Ovary (tissue), 10 donors: ENCODE data around the gene ABRAXAS1. TPM values are rescaled to one million over a fixed set of nuclear protein-coding genes. Genes with fewer than 3 reads are reported as not detected.

Experiments used
- DNase-seq, 5 donors: peaks; one replicate each; pipeline ENCODE4 v3.0.0-alpha.2; 2019 to 2020
- H3K27ac ChIP-seq, 2 donors: fragments of 200-600 bp; one replicate each; pipeline versions ENCODE4 v1.5.1 to v1.8.0; 2019 to 2022
- H3K27me3 ChIP-seq: fragments of 200-600 bp; one replicate; pipeline ENCODE4 v1.8.0; 2022
- H3K36me3 ChIP-seq: fragments of 200-600 bp; sonication (generic); one replicate; pipeline ENCODE4 v1.5.1; 2019
- H3K4me1 ChIP-seq: one replicate; pipeline ENCODE4 v1.8.1; 2013; ENCODE audit warnings: mild to moderate bottlenecking, moderate library complexity; ENCODE audit not compliant: insufficient read depth
- H3K4me3 ChIP-seq: fragments of 200-600 bp; sonication (generic); one replicate; pipeline ENCODE4 v1.5.1; 2017
- H3K9me3 ChIP-seq, 2 donors: fragments of 200-600 bp in 1 of 2; sonication (generic) in 1 of 2; one replicate each; pipeline versions ENCODE4 v1.5.1 to v1.8.1; 2013 to 2019; ENCODE audit warnings: mild to moderate bottlenecking in 1 of 2, moderate library complexity in 1 of 2
- EP300 ChIP-seq: sonication (generic); formaldehyde crosslinking; IDR thresholded peaks from one replicate; pipeline ENCODE4 v1.6.1; 2017; ENCODE audit warnings: antibody characterized with exemption
- POLR2A ChIP-seq: fragments of 450-650 bp; IDR thresholded peaks from one replicate; pipeline ENCODE4 v1.6.1; 2017; ENCODE audit warnings: antibody characterized with exemption, mild to moderate bottlenecking, moderate library complexity
- WGBS, 3 donors: extraction: QIAGEN DNeasy Blood & Tissue Kit in 1 of 3; methylation state at CpG; one replicate each; pipeline versions ENCODE4 v1.1.5 to v1.1.7; 2013 to 2017; 5-methylcytosine and 5-hydroxymethylcytosine counted together
- intact Hi-C, 4 donors: fragments of 100-400 bp; cut with DNase I; formaldehyde crosslinking; loops; one replicate each; pipeline versions ENCODE4 v1.11.0 to v1.15.1; 2022 to 2023
- long read RNA-seq, 3 donors: library from polyadenylated mRNA in 2 of 3; unstranded in 2 of 3; transcript quantifications; one replicate each; pipeline ENCODE4 v2.0.0 and lab custom pipeline, GENCODE V29; 2021 to 2026
- polyA plus RNA-seq, 2 donors: library from polyadenylated mRNA; stranded (reverse); fragments of 200-250 nt in 1 of 2; fragments of 350-450 nt in 1 of 2; fragmentation: Illumina TruSeq in 1 of 2; extraction: RNeasy Lipid Tissue Mini Kit (QIAGEN cat#74804) in 1 of 2; gene quantifications; one replicate each; pipeline ENCODE4 v1.2.3, GENCODE V29; 2013 to 2014
- total RNA-seq, 7 donors: library from RNA; depleted of rRNA in 2 of 7; stranded (reverse); fragments of >200 nt in 2 of 7; fragmentation: NEBNext Ultra II Directional in 3 of 7; extraction: Animal tissue kit (Norgen Biotek cat#: 25700) in 3 of 7; gene quantifications; one replicate each; pipeline versions ENCODE4 v1.1.0 to v1.2.4, GENCODE V29; 2016 to 2023
- TF ChIP-seq, protein P1 (sequence below), 3 donors: fragments of 450-650 bp in 2 of 3; fragments of 200-600 bp in 1 of 3; IDR thresholded peaks; one replicate each; pipeline versions ENCODE4 v1.5.1 to v1.8.0; 2016 to 2022; ENCODE audit warnings: antibody characterized with exemption in 3 of 3, mild to moderate bottlenecking in 1 of 3
- donor health status: DM: no; HTN: no; CAD: no; lungs with moderate emphysema.
- donor health status: DM: no; HTN: no; CAD: no.
- donor health status: Bipolar disorder and iron deficiency.
- donor health status: DM: yes; HTN: yes; CAD: no.
- donor health status: DM: no; HTN: no; CAD: no.
- donor health status: DM: yes; HTN: yes; CAD: no.

The ABRAXAS1 gene
- total RNA-seq (10 to 100 TPM; 14.5 to 43.1 (median 33.8) TPM), polyA plus RNA-seq (10 to 100 TPM; 23.5 to 25.7 TPM)
- long read RNA-seq, donor 1, full-length matches to known transcripts, result 186 of 329 reads
- long read RNA-seq, donor 1, partial matches to known transcripts, result 12 of 329 reads
- long read RNA-seq, donor 1, other reads (novel, unspliced or antisense), result 131 of 329 reads
- long read RNA-seq, donor 2, full-length matches to known transcripts, result 16 of 16 reads
- long read RNA-seq, donor 2, partial matches to known transcripts, result 0 of 16 reads
- long read RNA-seq, donor 2, other reads (novel, unspliced or antisense), result 0 of 16 reads
- long read RNA-seq, donor 3, full-length matches to known transcripts, result 39 of 69 reads
- long read RNA-seq, donor 3, partial matches to known transcripts, result 4 of 69 reads
- long read RNA-seq, donor 3, other reads (novel, unspliced or antisense), result 26 of 69 reads

DNA sequence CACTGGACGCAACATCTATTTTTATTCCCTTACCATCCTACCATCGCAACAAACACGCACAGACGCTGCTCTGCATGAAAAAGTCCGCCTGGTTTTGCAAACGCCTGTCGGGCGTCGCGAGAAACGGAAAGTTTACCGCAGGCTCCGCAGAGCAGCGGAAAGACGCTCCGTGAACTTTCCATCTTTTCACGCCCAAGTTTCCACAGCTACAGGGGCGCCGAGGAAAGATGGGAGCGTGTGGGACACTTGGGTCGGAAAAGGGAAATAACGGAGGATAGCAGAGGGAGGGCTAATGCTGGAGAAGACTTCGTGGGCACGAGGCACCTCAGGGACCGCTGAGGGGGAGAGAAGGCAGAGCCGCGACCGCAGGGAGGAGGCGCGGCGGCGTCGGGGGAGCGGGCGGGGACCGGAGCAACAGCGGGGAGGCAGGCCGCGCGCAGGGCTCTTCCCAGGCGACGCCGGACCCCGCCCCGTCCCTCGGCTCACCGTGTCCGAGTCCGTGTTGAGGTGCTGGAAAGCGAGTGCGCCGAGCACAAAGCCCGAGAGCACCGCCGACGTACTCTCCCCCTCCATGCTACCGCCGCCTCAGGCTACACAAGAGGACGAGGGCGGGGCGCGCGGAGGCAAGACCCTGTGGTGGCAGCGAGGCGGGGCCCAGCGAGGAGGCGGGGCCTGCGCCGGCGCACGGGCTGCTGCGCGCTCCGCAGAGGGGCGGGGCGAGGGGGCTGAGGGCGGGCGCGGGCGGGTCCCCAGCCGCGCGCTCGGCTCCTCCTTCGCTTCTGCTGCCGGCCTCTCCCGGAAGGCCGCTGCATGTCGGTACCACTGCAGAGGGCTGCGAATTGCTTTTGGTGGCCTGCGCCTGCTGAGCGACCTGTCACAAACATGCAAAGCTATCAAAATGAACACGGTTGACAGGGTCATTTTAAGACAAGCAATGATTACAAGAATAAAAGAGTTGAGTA is at the start of gene ABRAXAS1:
ABRAXAS1 (minus strand) TSS at position 601 of the 962 bp plus-strand sequence; CDS start at position 573, 28 bp downstream.
- peaks cover 2% of the 10 kb centered on the region for H3K4me1 ChIP-seq
- no peaks in the 10 kb centered on the region for H3K9me3 ChIP-seq
- no peaks in the 10 kb centered on the region for H3K36me3 ChIP-seq
- WGBS, 3 donors, result 0 to 1% (median 0%) methylated on average over 89 to 93 of the region's 93 CpGs
- H3K27ac ChIP-seq, result peak within 1 kb of the TSS; percentile 56 to 92
- intact Hi-C loops, result loop anchor here in 1 of 4 donors (10.0 kb wide), 1 partner anchor 50 kb away; the partner anchor contains the start of gene GPAT3
- peak; percentile 87 for TF ChIP-seq POLR2A
- no peak for TF ChIP-seq EP300
- no peaks in the 10 kb centered on the region for H3K27me3 ChIP-seq
- peak; percentile 94 to 96 (median 95) for DNase-seq
- peak within 1 kb of the TSS; percentile 74 for H3K4me3 ChIP-seq

DNA sequence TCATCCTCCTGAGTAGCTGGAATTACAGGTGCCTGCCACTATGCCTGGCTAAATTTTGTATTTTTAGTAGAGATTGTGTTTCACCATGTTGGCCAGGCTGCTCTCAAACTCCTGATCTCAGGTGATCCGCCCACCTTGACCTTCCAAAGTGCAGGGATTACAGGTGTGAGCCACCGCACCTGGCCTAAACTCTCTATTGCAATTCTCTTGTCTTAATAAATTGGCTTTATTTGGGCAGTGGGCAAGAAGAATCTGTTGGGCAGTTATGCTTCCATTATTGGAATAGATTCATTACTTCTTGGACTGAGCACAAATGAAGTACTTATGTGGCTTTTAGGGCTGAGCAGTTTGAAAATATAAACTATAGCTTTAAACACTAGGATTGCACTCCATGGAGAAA is 42.8 kb upstream of the ABRAXAS1 start:
- H3K4me1 ChIP-seq, result no peaks in the 10 kb centered on the region
- intact Hi-C loops, result no loop called here
- no peak overlapping the region for H3K27ac ChIP-seq
- TF ChIP-seq POLR2A, result no peak
- TF ChIP-seq EP300, result no peak
- TF ChIP-seq, protein P1, sequence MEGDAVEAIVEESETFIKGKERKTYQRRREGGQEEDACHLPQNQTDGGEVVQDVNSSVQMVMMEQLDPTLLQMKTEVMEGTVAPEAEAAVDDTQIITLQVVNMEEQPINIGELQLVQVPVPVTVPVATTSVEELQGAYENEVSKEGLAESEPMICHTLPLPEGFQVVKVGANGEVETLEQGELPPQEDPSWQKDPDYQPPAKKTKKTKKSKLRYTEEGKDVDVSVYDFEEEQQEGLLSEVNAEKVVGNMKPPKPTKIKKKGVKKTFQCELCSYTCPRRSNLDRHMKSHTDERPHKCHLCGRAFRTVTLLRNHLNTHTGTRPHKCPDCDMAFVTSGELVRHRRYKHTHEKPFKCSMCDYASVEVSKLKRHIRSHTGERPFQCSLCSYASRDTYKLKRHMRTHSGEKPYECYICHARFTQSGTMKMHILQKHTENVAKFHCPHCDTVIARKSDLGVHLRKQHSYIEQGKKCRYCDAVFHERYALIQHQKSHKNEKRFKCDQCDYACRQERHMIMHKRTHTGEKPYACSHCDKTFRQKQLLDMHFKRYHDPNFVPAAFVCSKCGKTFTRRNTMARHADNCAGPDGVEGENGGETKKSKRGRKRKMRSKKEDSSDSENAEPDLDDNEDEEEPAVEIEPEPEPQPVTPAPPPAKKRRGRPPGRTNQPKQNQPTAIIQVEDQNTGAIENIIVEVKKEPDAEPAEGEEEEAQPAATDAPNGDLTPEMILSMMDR (IDR thresholded peaks at IDR 0.05), result no peak
- no peaks in the 10 kb centered on the region for H3K36me3 ChIP-seq
- 88 to 95% (median 88%) methylated on average over 2 of the region's 2 CpGs for WGBS, 3 donors
- no peaks in the 10 kb centered on the region for H3K9me3 ChIP-seq
- H3K4me3 ChIP-seq, result no peak overlapping the region
- no peak for DNase-seq
- H3K27me3 ChIP-seq, result no peaks in the 10 kb centered on the region

DNA sequence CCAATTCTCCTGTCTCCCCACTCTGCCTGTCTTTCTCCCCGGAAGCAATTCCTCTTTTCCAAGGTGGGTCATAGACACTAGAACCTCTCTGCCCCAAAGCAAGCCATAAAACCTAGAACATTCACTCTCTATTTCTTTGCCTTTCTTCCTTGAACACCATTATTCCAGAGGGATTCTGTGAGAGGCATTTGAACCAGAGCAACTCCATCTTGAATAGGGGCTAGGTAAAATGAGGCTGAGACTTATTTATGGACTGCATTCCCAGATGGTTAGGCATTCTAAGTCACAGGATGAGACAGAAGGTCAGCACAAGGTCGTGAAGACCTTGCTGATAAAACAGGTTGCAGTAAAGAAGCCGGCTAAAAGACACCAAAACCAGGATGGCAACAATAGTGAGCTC is 37.3 kb upstream of the ABRAXAS1 start:
- intact Hi-C loops, result no loop called here
- no peaks in the 10 kb centered on the region for H3K36me3 ChIP-seq
- 47 to 56% (median 52%) methylated on average over 3 of the region's 3 CpGs for WGBS, 3 donors
- no peaks in the 10 kb centered on the region for H3K27me3 ChIP-seq
- no peak overlapping the region for H3K27ac ChIP-seq
- TF ChIP-seq, protein P1 (IDR thresholded peaks at IDR 0.05), result no peak
- TF ChIP-seq POLR2A, result no peak
- no peak for TF ChIP-seq EP300
- H3K9me3 ChIP-seq, result no peaks in the 10 kb centered on the region
- no peak overlapping the region for H3K4me3 ChIP-seq
- H3K4me1 ChIP-seq, result no peaks in the 10 kb centered on the region
- DNase-seq, result no peak

DNA sequence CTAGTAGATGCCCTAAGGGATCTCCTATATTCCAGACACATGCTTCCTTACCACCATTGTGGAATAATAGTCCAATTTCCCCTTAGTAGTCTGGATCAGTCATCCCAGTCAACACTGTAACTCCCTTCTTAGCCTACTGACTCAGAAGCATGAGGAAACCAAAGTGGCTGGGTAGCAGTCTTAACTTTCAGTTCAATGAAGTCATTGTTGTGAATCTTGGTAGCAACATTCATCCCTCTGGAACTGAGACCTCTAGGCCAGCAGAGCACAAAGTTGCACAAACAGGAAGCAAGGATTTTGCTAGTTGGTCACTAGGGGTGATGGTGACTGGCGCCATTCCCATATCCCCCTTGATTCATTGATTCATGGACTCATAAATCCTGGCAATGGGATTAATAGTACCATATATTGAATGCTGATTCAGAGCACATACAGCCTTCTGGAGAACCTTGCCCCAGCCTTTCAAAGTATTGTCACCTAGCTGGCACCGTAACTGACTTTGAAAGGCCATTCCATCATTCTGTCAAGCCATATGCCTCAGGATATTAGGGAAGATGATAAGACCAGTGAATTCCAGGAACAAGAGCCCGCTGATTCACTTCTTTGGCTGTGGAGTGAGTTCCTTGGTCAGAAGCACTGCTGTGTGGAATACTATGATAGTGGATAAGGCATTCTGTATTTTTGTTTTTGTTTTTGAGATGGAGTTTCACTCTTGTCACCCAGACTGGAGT is 31.3 kb upstream of the ABRAXAS1 start:
- TF ChIP-seq, protein P1 (IDR thresholded peaks at IDR 0.05), result no peak
- TF ChIP-seq POLR2A (no peak), EP300 (no peak)
- no peak overlapping the region for H3K4me3 ChIP-seq
- no peak for DNase-seq
- no peaks in the 10 kb centered on the region for H3K36me3 ChIP-seq
- no peaks in the 10 kb centered on the region for H3K9me3 ChIP-seq
- H3K27ac ChIP-seq, result no peak overlapping the region
- intact Hi-C loops, result loop anchor here in 1 of 4 donors (10.0 kb wide), 1 partner anchor 119 kb away; no protein-coding TSS in a partner anchor
- 56 to 70% (median 62%) methylated on average over 3 of the region's 3 CpGs for WGBS, 3 donors
- H3K4me1 ChIP-seq, result no peaks in the 10 kb centered on the region
- H3K27me3 ChIP-seq, result no peaks in the 10 kb centered on the region
